ENCODE data around the gene GRK5.

The GRK5 gene

GRCh38 chr10:119415536-119416503 is 208.4 kb downstream of the GRK5 start:
- H3K4me3 ChIP-seq (ENCODE audit: low read depth, low read length): no peak overlapping the region

GRCh38 chr10:119416855-119417254 is 209.5 kb downstream of the GRK5 start:
- no peak overlapping the region for H3K4me3 ChIP-seq (ENCODE audit: low read depth, low read length)

GRCh38 chr10:119417852-119418251 is 210.5 kb downstream of the GRK5 start:
- no peak overlapping the region for H3K4me3 ChIP-seq (ENCODE audit: low read depth, low read length)

- no peak overlapping the region for H3K4me3 ChIP-seq (ENCODE audit: low read depth, low read length)
These were observed 211.0 kb downstream of the GRK5 start for GRCh38 chr10:119418362-119418761.

GRCh38 chr10:119419931-119420330 is 212.6 kb downstream of the GRK5 start:
- H3K4me3 ChIP-seq (ENCODE audit: low read depth, low read length): no peak overlapping the region

GRCh38 chr10:119420950-119421875 is 213.8 kb downstream of the GRK5 start:
- no peak overlapping the region for H3K4me3 ChIP-seq (ENCODE audit: low read depth, low read length)

GRCh38 chr10:119421891-119422681 is 214.7 kb downstream of the GRK5 start:
- no peak overlapping the region for H3K4me3 ChIP-seq (ENCODE audit: low read depth, low read length)

- H3K4me3 ChIP-seq (ENCODE audit: low read depth, low read length): no peak overlapping the region
These were observed 215.5 kb downstream of the GRK5 start for GRCh38 chr10:119422682-119423509.

- H3K4me3 ChIP-seq (ENCODE audit: low read depth, low read length): no peak overlapping the region
These were observed 216.3 kb downstream of the GRK5 start for GRCh38 chr10:119423510-119424257.

GRCh38 chr10:119424258-119424975 is 217.0 kb downstream of the GRK5 start:
- H3K4me3 ChIP-seq (ENCODE audit: low read depth, low read length): no peak overlapping the region

- no peak overlapping the region for H3K4me3 ChIP-seq (ENCODE audit: low read depth, low read length)
These were observed 217.9 kb downstream of the GRK5 start for GRCh38 chr10:119425102-119425880.

GRCh38 chr10:119425881-119426170 is 218.5 kb downstream of the GRK5 start:
- H3K4me3 ChIP-seq (ENCODE audit: low read depth, low read length): no peak overlapping the region

GRCh38 chr10:119426699-119427098 is 219.3 kb downstream of the GRK5 start:
- no peak overlapping the region for H3K4me3 ChIP-seq (ENCODE audit: low read depth, low read length)

GRCh38 chr10:119427263-119427864 is 220.0 kb downstream of the GRK5 start:
- no peak overlapping the region for H3K4me3 ChIP-seq (ENCODE audit: low read depth, low read length)

- H3K4me3 ChIP-seq (ENCODE audit: low read depth, low read length): no peak overlapping the region
These were observed 221.4 kb downstream of the GRK5 start for GRCh38 chr10:119428789-119429188.

GRCh38 chr10:119429771-119430170 is 222.4 kb downstream of the GRK5 start:
- H3K4me3 ChIP-seq (ENCODE audit: low read depth, low read length): no peak overlapping the region

GRCh38 chr10:119431034-119431772 is 223.8 kb downstream of the GRK5 start:
- H3K4me3 ChIP-seq (ENCODE audit: low read depth, low read length): no peak overlapping the region
